Stimulated activated CD4-positive, alpha-beta T cell treated with anti-CD3 and anti-CD28 coated beads, Interleukin-2, amount 100 ng/mL, for 48 hours (primary cell): ENCODE data around the gene ARHGEF6.

Source experiments
- DNase-seq, 2 donors: peaks; one replicate each; pipeline ENCODE4 v3.0.0-alpha.2; 2020

Gene ARHGEF6

DNA sequence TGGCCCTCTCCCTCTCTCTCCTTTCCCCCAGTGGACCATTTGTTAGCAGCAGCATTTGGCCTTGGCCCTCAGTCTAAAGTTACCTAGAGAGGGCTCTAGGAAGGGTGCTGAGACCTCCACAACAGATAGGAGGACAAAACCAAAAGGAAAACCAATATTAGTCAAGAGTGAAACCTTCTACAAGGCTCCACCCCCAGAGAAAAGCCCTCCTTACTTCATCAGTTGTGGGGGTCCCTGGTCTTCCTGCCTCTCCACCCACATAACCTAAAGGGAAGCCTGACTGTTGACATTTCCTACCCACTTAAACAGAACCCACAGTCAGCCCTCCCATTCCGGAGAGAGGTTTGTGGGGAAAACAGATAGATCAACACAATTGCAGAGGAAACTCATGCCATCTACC lies 137.5 kb downstream of the ARHGEF6 start:
- no peak for DNase-seq

DNA sequence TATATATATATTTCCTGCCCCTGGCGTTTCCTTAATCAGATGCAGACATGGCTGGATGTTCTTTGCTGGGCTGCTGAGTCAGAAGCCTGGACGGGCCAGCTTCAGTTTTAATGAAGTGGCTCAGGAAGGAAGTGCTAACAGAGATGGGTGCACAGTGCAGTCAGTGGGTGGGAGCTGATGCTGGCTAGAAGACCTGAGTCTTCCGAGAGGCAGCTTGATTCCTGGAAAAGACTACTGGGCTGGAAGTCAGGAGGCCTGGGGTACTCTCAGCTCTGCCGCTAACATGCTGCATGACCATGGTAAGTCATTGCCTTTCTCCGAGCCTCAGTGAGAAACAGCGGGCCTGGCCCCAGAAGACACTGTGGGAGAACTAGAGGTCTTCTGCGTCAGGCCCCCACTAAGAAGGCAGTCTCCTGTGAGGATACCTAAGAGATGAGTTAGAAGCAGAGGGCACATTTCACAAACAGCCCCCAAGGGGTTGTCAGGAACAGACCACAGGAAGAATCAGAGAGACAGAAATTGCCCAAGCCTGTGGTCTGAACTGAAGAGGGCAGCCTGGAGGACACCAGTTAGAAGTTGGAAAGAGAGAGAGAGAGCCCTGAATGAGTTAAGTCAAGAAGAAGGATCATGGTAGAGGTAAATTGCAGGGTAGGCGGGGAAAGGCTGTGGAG lies 141.1 kb downstream of the ARHGEF6 start:
- no peak for DNase-seq

DNA sequence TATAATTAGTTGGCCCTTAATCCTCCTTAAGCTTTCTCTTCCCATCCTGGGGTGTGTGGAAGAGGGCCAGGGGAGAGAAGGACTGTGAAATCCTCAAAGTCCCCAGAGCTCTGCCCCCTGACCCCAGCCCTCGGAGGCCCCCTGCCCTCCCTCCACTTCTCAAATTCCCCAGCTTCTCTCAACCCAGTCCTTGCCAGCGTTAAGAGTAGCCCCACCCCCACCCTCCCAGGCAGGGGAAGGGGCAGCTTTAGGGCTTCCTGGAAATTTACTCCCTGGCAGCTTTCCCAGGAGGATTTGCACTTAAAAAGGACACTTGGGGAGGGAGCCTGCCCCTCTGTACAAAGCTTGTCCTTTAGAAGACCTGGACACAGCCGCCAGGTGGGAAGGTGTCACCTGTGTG lies 144.6 kb downstream of the ARHGEF6 start:
- no peak for DNase-seq

DNA sequence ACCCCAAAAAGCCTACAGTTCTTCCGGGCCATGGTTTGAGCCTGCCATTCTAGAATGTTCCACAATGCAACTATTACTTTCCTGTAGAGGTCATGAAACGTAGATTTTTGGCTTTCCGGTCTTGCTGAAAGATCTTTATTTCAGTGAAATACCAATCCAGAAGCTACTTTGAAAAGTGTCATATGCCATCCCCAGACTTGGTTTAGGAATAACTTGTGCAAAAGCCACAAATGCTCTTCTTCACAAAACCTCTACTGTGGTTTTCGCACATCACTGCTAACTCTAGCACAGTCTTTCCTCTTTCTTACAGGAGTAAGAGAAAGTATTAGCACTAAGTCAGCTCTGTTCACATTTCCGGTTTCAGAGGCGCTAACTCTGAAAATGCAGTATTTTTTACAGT lies 145.5 kb downstream of the ARHGEF6 start:
- DNase-seq = no peak

DNA sequence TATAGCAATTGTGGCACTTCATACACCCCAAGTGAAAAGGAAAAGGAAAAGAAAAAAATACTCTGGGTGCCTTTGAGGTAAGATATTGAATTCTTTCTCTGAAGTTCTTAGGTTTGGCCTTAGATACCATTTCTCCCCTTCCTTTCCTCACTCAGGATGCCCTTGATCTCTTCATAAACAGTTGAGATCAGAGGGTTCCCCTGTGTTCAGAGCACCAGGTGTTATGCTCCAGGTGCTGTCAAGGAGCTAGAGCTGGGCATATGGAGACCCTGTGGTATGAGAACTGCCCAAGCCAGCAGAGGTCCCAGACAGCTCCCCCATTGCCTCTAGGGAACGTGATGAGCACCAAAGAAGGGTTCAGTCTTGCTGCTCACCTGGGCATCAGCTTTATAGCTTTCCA lies 149.9 kb downstream of the ARHGEF6 start:
- no peak for DNase-seq

DNA sequence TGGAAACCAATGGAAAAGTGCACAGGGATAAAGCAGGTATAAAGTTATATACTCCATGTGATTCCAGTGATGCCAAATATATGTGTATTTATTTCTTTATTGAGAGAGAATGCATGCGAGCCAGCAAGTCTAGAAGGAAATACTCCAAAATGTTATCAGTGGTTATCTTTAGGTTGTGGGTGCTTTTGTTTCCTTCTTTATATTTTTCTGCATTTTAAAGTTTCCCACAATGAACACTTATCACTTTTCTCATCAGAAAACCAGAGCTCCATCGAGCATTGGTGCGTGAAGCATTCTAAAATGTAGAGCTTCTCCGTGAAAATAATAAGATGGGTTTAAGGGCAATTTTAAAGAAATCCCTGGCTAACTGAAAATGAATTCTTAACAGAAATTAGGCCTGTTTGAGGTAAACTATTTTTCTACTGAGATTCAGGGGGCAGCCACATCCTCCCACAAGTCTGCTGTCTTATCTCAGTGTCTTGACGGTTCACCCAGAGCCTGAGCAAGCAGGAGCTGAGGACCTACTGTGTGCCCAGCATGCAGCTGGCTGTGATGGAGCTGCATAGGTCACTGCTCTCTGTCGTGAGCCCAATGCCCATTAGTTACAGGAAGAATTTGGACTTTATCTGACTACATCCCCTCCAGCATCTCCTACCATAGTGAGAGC lies 151.5 kb downstream of the ARHGEF6 start:
- no peak for DNase-seq

GRCh38 chrX:136627409-136627808 lies 153.3 kb downstream of the ARHGEF6 start:
- no peak for DNase-seq

- DNase-seq = no peak
These were observed 153.8 kb downstream of the ARHGEF6 start for GRCh38 chrX:136626891-136627290.

- no peak for DNase-seq
These were observed 154.5 kb downstream of the ARHGEF6 start for GRCh38 chrX:136626237-136626636.

DNA sequence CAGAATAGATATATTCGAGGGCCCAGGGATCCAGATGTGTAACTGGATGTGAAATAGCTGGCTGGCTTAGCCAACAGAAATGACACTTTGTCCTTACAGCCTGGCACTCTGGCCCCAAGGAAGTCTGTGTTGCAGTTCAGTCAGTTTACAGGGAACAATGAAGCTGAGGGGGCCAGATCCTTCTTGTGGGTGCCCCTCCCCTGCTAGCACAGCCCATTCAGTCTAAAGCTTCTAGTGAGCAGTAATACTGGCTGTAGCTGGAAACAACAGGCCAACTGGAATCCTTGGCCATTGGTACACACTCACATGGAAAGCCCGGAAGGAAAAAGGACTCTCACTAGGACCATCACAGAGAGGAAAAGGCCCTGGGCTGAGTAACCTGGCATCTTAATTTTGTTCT lies 155.5 kb downstream of the ARHGEF6 start:
- no peak for DNase-seq

DNA sequence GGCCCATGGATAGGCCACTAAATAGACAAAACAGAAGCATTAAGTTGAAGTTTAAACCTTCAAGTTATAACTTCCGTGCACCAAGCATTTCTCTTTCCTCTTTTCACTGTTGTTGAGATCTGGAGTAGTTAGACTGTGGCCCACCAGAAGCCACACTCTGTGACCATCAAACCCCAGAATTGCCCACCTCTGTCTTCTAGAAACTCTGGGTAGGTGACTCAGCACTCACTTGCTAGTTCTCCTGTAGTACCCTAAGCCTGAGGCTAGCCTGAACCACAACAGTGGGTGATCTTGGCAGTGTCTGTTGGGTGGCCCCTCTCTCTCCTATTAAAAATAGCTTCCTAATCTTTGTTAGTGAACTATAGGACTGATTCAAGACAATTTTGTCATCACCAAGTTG lies 157.3 kb downstream of the ARHGEF6 start:
- DNase-seq = no peak

DNA sequence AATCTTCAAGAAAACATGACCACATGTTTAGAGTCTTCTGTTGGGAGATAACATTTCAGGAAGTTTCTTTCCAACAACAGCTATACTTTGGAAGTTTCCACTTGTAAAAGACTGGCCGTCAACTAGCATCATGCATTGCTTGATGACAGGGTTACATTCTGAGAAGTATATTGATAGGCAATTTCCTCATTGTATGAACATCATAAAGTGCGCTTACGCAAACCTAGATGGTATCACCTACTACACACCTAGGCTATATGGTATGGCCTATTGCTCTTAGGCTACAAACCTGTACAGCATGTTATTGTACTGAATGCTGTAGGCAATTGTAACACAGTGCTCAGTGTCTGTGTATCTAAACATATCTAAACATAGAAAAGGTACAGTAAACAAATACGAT lies 158.2 kb downstream of the ARHGEF6 start:
- DNase-seq = no peak

GRCh38 chrX:136620780-136621179 lies 160.0 kb downstream of the ARHGEF6 start:
- no peak for DNase-seq

DNA sequence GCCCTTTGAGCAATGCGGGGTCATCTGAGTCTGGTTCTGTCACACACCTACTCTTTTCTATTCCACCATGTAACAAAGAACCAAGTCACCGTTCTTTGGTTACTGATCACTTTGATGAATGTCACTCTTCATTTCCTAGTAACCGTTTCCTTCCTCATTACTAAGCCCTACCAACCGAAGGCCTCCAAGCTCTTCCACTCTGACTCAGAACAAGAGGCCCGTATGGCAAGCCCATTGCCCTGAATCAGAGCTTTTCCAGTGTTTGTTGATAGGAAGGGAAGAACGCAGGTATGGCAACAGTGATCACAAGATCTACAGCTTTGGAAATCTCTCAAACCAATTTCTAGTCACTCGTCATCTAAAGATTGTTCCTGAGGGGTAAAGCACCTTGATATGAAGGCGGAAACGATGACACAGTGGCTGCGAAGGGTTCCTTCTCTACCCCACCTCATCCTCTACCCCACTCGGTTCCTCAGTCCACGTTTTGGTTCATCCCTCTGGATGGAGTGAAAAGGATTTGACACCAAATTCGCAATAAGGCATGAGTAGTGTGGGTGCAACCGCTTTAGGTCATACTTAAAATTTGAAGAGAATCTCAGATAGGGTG lies 160.7 kb downstream of the ARHGEF6 start:
- DNase-seq = no peak

DNA sequence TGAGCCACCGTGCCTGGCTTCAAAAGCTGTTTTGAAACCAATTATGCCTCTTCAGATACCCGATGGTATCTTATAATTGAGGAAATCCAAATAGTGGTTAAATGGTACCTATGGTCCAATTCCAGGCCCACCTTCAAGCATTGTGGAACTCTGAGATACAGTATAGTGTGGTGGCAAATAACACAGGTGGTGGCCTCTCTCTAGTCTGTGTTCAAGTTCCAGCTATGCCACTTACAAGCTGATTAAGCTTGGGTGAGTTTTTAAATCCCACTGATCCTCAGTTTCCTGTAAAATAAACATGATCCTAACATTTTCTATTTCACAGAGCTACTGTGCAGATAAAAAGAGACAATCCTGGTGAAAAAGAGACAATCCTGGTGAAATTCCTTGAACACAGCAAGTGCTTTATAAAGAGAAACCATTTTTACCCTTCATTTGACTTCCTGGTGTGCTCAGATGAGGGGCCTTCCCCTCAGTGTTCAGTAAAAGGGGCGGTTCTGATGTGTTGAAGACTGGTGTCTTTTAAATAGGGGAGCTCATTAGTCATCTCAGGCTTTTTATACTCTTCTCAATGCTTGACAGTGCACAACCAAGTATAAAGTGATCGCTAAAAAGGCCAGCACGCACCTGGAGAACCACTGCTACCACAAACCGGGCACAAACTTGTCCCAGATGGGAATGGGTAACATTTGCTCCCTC lies 163.6 kb downstream of the ARHGEF6 start:
- no peak for DNase-seq
